Lung (tissue), 12 donors: ENCODE results near the gene MINDY4B. TPM values are rescaled to one million over a fixed set of nuclear protein-coding genes. Genes with fewer than 3 reads are reported as not detected.

Source experiments
- ATAC-seq: fragments of 200-7000 bp; cut with Tn5 transposase; one replicate; pipeline ENCODE4 v1.9.1; 2020; ENCODE audit warnings: moderate number of reproducible peaks; ENCODE audit not compliant: insufficient read depth, low FRiP score
- DNase-seq, 3 donors: peaks; one replicate each; pipeline ENCODE4 v3.0.0-alpha.2; 2013 to 2017
- H3K27ac ChIP-seq, 2 donors: one replicate each; pipeline ENCODE4 v1.5.1; 2013; ENCODE audit warnings: mild to moderate bottlenecking in 2 of 2, moderate library complexity in 2 of 2, control low read depth in 1 of 2, inconsistent platforms in 1 of 2, low read depth in 1 of 2, low read length in 1 of 2
- H3K27me3 ChIP-seq, 3 donors: one replicate each; pipeline ENCODE4 v1.5.1; 2013; ENCODE audit warnings: low read length in 2 of 3; ENCODE audit not compliant: control insufficient read depth in 3 of 3, insufficient read depth in 3 of 3
- H3K36me3 ChIP-seq, 4 donors: one replicate each; pipeline ENCODE4 v1.5.1; 2013; ENCODE audit warnings: low read length in 4 of 4, mild to moderate bottlenecking in 1 of 4, moderate library complexity in 1 of 4; ENCODE audit not compliant: control insufficient read depth in 4 of 4, insufficient read depth in 4 of 4
- H3K4me1 ChIP-seq, 5 donors: one replicate each; pipeline ENCODE4 v1.5.1; 2013; ENCODE audit warnings: low read length in 5 of 5, mild to moderate bottlenecking in 2 of 5, moderate library complexity in 1 of 5; ENCODE audit not compliant: control insufficient read depth in 5 of 5, insufficient read depth in 5 of 5
- H3K4me3 ChIP-seq: one replicate; pipeline ENCODE4 v1.5.1; 2013; ENCODE audit warnings: mild to moderate bottlenecking, control low read depth, moderate library complexity
- H3K9ac ChIP-seq, 2 donors: one replicate each; pipeline ENCODE4 v1.5.1; 2013; ENCODE audit warnings: low read length in 2 of 2, control low read depth in 1 of 2; ENCODE audit not compliant: insufficient read depth in 1 of 2
- H3K9me3 ChIP-seq, 4 donors: one replicate each; pipeline ENCODE4 v1.5.1; 2013; ENCODE audit warnings: low read length in 3 of 4, mild to moderate bottlenecking in 1 of 4, moderate library complexity in 1 of 4; ENCODE audit not compliant: control insufficient read depth in 4 of 4, insufficient read depth in 3 of 4
- CTCF ChIP-seq: IDR thresholded peaks from 2 replicates; pipeline ENCODE4 v1.5.1; 2012; ENCODE audit warnings: mild to moderate bottlenecking; ENCODE audit errors: control extremely low read depth, extremely low read depth
- WGBS, 2 donors: extraction: QIAGEN DNeasy Blood & Tissue Kit; methylation state at CpG; one replicate each; pipeline ENCODE4 v1.1.7; 2013; 5-methylcytosine and 5-hydroxymethylcytosine counted together
- polyA plus RNA-seq, 2 donors: library from polyadenylated mRNA; stranded (reverse); fragments of 200-250 nt; gene quantifications; one replicate each; pipeline ENCODE4 v1.2.1, GENCODE V29; 2013
- total RNA-seq, 2 donors: library from RNA; depleted of rRNA in 1 of 2; stranded (reverse); fragments of >200 nt in 1 of 2; gene quantifications; one replicate each; pipeline ENCODE4 v1.2.1, GENCODE V29; 2014 to 2021
- donor health status: control.
- donor health status: control.
- donor health status: Bipolar disorder and iron deficiency.
- donor health status: healthy.
- donor health status: DM: yes; HTN: yes; CAD: no.

Gene MINDY4B
- total and polyA plus RNA-seq, 4 donors = not detected

GRCh38 chr3:150840802-150841515 is 64.3 kb downstream of the MINDY4B start:
- Histone ChIP-seq H3K9ac (no peak overlapping the region), H3K9me3 (peaks cover 0 to 4% (median 0%) of the 10 kb centered on the region in 4 donors), H3K27me3 (no peaks in the 10 kb centered on the region), H3K36me3 (no peaks in the 10 kb centered on the region), H3K4me3 (no peak overlapping the region), H3K27ac (no peak overlapping the region), H3K4me1 (no peaks in the 10 kb centered on the region)
- TF ChIP-seq CTCF = no peak
- no peak for DNase-seq
- ATAC-seq = no peak
- 88 to 91% methylated on average over 4 of the region's 4 CpGs for WGBS, 2 donors

GRCh38 chr3:150830745-150831144 is 74.5 kb downstream of the MINDY4B start:
- WGBS, 2 donors = 65 to 73% methylated on average over 7 of the region's 7 CpGs
- H3K4me3 ChIP-seq = no peak overlapping the region

GRCh38 chr3:150830094-150830681 is 75.1 kb downstream of the MINDY4B start:
- H3K9ac ChIP-seq = no peak overlapping the region
- peaks cover 0 to 2% (median 0%) of the 10 kb centered on the region in 4 donors for H3K9me3 ChIP-seq
- H3K4me3 ChIP-seq = no peak overlapping the region
- no peak overlapping the region for H3K27ac ChIP-seq
- TF ChIP-seq CTCF = no peak
- peaks cover 0 to 9% (median 0%) of the 10 kb centered on the region in 5 donors for H3K4me1 ChIP-seq
- 89 to 92% methylated on average over 6 of the region's 6 CpGs for WGBS, 2 donors
- DNase-seq = peak in 1 of 3 donors; percentile 5
- H3K27me3 ChIP-seq = no peaks in the 10 kb centered on the region
- H3K36me3 ChIP-seq = no peaks in the 10 kb centered on the region
- ATAC-seq = no peak

More at GRCh38 chr3:150830745-150831144, 74.5 kb downstream of the MINDY4B start:
- Histone ChIP-seq H3K9me3 (no peaks in the 10 kb centered on the region), H3K36me3 (no peaks in the 10 kb centered on the region), H3K27me3 (no peaks in the 10 kb centered on the region), H3K9ac (no peak overlapping the region), H3K27ac (no peak overlapping the region), H3K4me1 (peaks cover 0 to 3% (median 0%) of the 10 kb centered on the region in 5 donors)
- DNase-seq (no peak), ATAC-seq (no peak)
- no peak for TF ChIP-seq CTCF
